ENCODE measurements around the gene PCDH17.

PCDH17 gene

GRCh38 chr13:57604442-57604841 is 27.1 kb upstream of the PCDH17 start:
- H3K27ac ChIP-seq, result no peak overlapping the region
- no peak for DNase-seq (ENCODE audit: low spot score)
- CTCF ChIA-PET, result interaction anchor here (0.7 to 1.0 kb wide), 2 partner anchors 20 to 530 kb away, joined by 3 to 8 read pairs; no protein-coding TSS in a partner anchor
- POLR2A ChIA-PET (ENCODE audit: low non-redundant PET), result no interaction called here
- TF ChIP-seq CTCF (conservative IDR thresholded peaks at IDR 0.05; ENCODE audit: low read depth), result no peak

GRCh38 chr13:57611969-57612368 is 19.6 kb upstream of the PCDH17 start:
- CTCF ChIA-PET, result no interaction called here
- DNase-seq (ENCODE audit: low spot score), result no peak
- TF ChIP-seq CTCF (conservative IDR thresholded peaks at IDR 0.05; ENCODE audit: low read depth), result no peak
- H3K27ac ChIP-seq, result no peak overlapping the region
- POLR2A ChIA-PET (ENCODE audit: low non-redundant PET), result no interaction called here

GRCh38 chr13:57612568-57612967 is 19.0 kb upstream of the PCDH17 start:
- no peak for TF ChIP-seq CTCF (conservative IDR thresholded peaks at IDR 0.05; ENCODE audit: low read depth)
- no peak overlapping the region for H3K27ac ChIP-seq
- no peak for DNase-seq (ENCODE audit: low spot score)
- POLR2A ChIA-PET (ENCODE audit: low non-redundant PET), result no interaction called here
- CTCF ChIA-PET, result no interaction called here

- peak; percentile 25 for DNase-seq (ENCODE audit: low spot score)
- peak; percentile 86 for TF ChIP-seq CTCF (conservative IDR thresholded peaks at IDR 0.05; ENCODE audit: low read depth)
- H3K27ac ChIP-seq, result no peak overlapping the region
- CTCF ChIA-PET, result interaction anchor here (0.5 to 1.3 kb wide), 12 partner anchors 8 to 1116 kb away, joined by 3 to 8 read pairs (median 3); no protein-coding TSS in a partner anchor
- POLR2A ChIA-PET (ENCODE audit: low non-redundant PET), result no interaction called here
These were observed 6.7 kb upstream of the PCDH17 start for GRCh38 chr13:57624565-57625435.

GRCh38 chr13:57627663-57628062 is 3.9 kb upstream of the PCDH17 start:
- DNase-seq (ENCODE audit: low spot score), result no peak
- CTCF ChIA-PET, result interaction anchor here (0.7 to 1.0 kb wide), 5 partner anchors 96 to 1064 kb away, joined by 3 to 5 read pairs (median 3); no protein-coding TSS in a partner anchor

GRCh38 chr13:57629391-57629804 is 2.1 kb upstream of the PCDH17 start:
- POLR2A ChIA-PET (ENCODE audit: low non-redundant PET), result no interaction called here
- H3K27ac ChIP-seq, result no peak overlapping the region
- no peak for DNase-seq (ENCODE audit: low spot score)
- no peak for TF ChIP-seq CTCF (conservative IDR thresholded peaks at IDR 0.05; ENCODE audit: low read depth)
- CTCF ChIA-PET, result interaction anchor here (0.6 kb wide), 2 partner anchors 37 to 621 kb away, joined by 3 read pairs; no protein-coding TSS in a partner anchor

More at GRCh38 chr13:57627663-57628062, 3.9 kb upstream of the PCDH17 start:
- peak; percentile 79 for TF ChIP-seq CTCF (conservative IDR thresholded peaks at IDR 0.05; ENCODE audit: low read depth)
- POLR2A ChIA-PET (ENCODE audit: low non-redundant PET), result no interaction called here
- H3K27ac ChIP-seq, result no peak overlapping the region

Measured in RWPE1 (cell line).